DND-41 (cell line): ENCODE results near the gene TARS1.

ENCODE experiments used
- CTCF ChIP-seq: IDR thresholded peaks from 2 replicates; pipeline ENCODE4 v1.5.1; 2012; ENCODE audit warnings: borderline replicate concordance, low read length, moderate library complexity, mild to moderate bottlenecking; ENCODE audit not compliant: poor library complexity, severe bottlenecking; ENCODE audit errors: extremely low read depth
- EZH2 ChIP-seq: IDR thresholded peaks from 3 replicates; pipeline ENCODE4 v1.6.1; 2012; ENCODE audit warnings: borderline replicate concordance, low read depth, mild to moderate bottlenecking, moderate library complexity, low read length, inconsistent platforms; ENCODE audit not compliant: severe bottlenecking

GRCh38 chr5:33411498-33411897 is 29.3 kb upstream of the TARS1 start:
- no peak for TF ChIP-seq CTCF
- no peak for TF ChIP-seq EZH2
